ENCODE measurements around the gene PDC. TPM values are rescaled to one million over a fixed set of nuclear protein-coding genes. Genes with fewer than 3 reads are reported as not detected.
"Not testable (repeated sequence)": the region's sequence is repeated elsewhere in the genome, so short reads cannot be mapped to it uniquely, and the experiment has no call there.

The PDC gene
- polyA plus RNA-seq, 1 experiment = not detected

DNA sequence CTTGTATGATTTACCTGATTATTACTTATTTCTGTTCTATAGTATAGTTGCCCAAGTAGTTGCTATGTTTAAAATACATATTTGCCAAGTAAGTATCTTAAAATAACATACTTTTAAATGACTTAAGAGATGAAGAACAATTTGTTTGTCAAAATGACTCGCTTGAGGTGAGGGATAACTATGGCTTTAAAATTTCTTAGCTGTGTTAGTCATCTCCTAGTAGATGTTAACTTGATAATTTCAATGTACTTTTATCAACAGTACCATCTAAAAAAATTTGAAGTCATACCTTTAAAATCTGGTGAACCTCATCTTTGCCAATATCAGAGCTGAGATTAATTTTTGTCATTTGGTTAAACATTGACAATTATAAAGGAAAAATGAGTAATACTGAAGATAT lies 47.6 kb downstream of the PDC start:
- Histone ChIP-seq H3K36me3 (ENCODE audit: control insufficient read depth, insufficient read depth, low read length) (no peaks in the 10 kb centered on the region), H3K4me3 (ENCODE audit: low read depth, low read length) (no peak overlapping the region), H3K27me3 (ENCODE audit: control insufficient read depth, insufficient read depth, low read length) (no peaks in the 10 kb centered on the region)
- ChIA-PET CTCF (interaction anchor here (0.7 to 1.0 kb wide), 2 partner anchors 15 to 268 kb away, joined by 3 read pairs; no protein-coding TSS in a partner anchor), POLR2A (no interaction called here)
- TF ChIP-seq, protein P1, sequence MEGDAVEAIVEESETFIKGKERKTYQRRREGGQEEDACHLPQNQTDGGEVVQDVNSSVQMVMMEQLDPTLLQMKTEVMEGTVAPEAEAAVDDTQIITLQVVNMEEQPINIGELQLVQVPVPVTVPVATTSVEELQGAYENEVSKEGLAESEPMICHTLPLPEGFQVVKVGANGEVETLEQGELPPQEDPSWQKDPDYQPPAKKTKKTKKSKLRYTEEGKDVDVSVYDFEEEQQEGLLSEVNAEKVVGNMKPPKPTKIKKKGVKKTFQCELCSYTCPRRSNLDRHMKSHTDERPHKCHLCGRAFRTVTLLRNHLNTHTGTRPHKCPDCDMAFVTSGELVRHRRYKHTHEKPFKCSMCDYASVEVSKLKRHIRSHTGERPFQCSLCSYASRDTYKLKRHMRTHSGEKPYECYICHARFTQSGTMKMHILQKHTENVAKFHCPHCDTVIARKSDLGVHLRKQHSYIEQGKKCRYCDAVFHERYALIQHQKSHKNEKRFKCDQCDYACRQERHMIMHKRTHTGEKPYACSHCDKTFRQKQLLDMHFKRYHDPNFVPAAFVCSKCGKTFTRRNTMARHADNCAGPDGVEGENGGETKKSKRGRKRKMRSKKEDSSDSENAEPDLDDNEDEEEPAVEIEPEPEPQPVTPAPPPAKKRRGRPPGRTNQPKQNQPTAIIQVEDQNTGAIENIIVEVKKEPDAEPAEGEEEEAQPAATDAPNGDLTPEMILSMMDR (IDR thresholded peaks at IDR 0.05; ENCODE audit: insufficient read depth, low read depth, low read length) = no peak
- no peak for DNase-seq (ENCODE audit: low read depth)

DNA sequence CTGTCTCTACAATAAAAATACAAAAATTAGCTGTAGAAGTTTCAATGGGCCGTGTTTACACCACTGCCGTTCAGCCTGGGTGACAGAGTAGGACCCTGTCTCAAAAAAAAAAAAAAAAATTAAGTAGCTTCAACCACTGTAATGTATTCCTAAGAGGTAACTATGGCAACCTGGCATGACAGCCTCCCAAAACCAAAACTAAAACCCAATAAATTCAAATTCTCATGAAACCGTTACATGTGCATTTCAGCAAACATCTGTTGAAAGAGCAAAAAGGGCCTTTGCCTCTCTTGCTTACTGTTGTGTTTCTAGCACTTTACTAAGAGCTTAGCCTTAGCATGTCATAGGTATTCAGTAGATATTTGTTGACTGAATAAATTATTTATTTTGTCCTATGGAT lies 51.8 kb downstream of the PDC start:
- Histone ChIP-seq H3K36me3 (ENCODE audit: control insufficient read depth, insufficient read depth, low read length) (no peaks in the 10 kb centered on the region), H3K4me3 (ENCODE audit: low read depth, low read length) (no peak overlapping the region), H3K27me3 (ENCODE audit: control insufficient read depth, insufficient read depth, low read length) (no peaks in the 10 kb centered on the region)
- no peak for DNase-seq (ENCODE audit: low read depth)
- TF ChIP-seq, protein P1 (IDR thresholded peaks at IDR 0.05; ENCODE audit: insufficient read depth, low read depth, low read length) = no peak
- ChIA-PET CTCF (interaction anchor here (0.6 to 1.1 kb wide), 2 partner anchors 64 to 577 kb away, joined by 3 read pairs; no protein-coding TSS in a partner anchor), POLR2A (no interaction called here)

DNA sequence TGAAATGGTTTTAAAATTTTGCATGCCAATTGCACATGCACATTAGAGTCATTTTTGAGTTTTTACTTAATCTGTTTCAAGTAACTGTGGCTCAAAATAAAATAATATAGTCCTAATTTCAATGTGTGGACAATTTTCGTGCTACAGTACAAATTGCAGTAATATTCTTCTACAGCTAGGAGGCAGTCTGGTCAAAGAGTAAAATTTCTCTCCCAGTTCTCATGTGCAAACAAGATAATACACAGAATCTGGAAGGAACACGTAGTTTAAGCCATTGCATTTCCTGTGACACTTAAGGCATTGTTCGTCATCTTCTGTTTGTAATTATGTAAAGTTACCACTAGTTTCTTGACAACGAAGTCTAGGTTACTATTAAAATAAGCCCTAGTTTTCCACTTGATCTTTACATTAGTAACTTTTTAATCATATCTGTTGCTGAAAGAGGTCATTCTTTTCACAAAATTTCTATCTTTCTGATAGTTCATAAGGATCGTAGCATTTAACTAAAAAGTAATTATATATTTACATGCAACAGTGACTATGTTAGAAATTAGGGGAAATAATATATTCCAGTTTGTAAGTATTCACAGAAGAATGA lies 56.4 kb downstream of the PDC start:
- DNase-seq (ENCODE audit: low read depth) = no peak
- TF ChIP-seq, protein P1 (IDR thresholded peaks at IDR 0.05; ENCODE audit: insufficient read depth, low read depth, low read length) = peak; percentile 75
- no peaks in the 10 kb centered on the region for H3K36me3 ChIP-seq (ENCODE audit: control insufficient read depth, insufficient read depth, low read length)
- no peaks in the 10 kb centered on the region for H3K27me3 ChIP-seq (ENCODE audit: control insufficient read depth, insufficient read depth, low read length)
- ChIA-PET POLR2A (interaction anchor here (0.6 kb wide), 2 partner anchors 80 to 318 kb away, joined by 5 read pairs; no protein-coding TSS in a partner anchor), CTCF (interaction anchor here (0.6 to 1.5 kb wide), 16 partner anchors 9 to 909 kb away, joined by 3 to 5 read pairs (median 4); partner anchors contain the start of gene PTGS2)
- no peak overlapping the region for H3K4me3 ChIP-seq (ENCODE audit: low read depth, low read length)

DNA sequence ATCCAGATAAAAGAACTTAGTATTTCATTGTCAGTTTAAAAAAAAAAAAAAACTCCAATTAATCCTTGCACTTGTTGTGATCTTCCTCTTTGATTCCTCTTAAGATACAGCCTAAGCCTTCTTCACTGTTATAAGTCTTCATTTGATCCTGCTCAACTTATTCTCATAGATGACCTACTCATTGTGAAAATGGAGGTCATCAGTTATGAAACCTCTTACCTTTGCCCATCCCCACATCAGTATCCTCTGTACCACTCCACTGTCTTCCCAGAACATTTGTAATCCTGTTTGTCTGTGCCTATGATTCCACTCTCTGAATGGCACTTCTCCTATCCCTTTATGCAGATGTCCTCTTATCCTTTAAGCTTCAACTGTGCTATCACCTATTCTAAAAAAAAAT lies 57.3 kb downstream of the PDC start:
- ChIA-PET CTCF (interaction anchor here (0.6 to 1.5 kb wide), 16 partner anchors 8 to 908 kb away, joined by 3 to 5 read pairs (median 4); partner anchors contain the start of gene PTGS2), POLR2A (interaction anchor here (0.6 kb wide), 1 partner anchor 81 kb away, joined by 5 read pairs; no protein-coding TSS in a partner anchor)
- DNase-seq (ENCODE audit: low read depth) = no peak
- TF ChIP-seq, protein P1 (IDR thresholded peaks at IDR 0.05; ENCODE audit: insufficient read depth, low read depth, low read length) = no peak
- Histone ChIP-seq H3K27me3 (ENCODE audit: control insufficient read depth, insufficient read depth, low read length) (no peaks in the 10 kb centered on the region), H3K4me3 (ENCODE audit: low read depth, low read length) (no peak overlapping the region), H3K36me3 (ENCODE audit: control insufficient read depth, insufficient read depth, low read length) (peaks cover 2% of the 10 kb centered on the region; the same call in 1 of the 2 replicates)

DNA sequence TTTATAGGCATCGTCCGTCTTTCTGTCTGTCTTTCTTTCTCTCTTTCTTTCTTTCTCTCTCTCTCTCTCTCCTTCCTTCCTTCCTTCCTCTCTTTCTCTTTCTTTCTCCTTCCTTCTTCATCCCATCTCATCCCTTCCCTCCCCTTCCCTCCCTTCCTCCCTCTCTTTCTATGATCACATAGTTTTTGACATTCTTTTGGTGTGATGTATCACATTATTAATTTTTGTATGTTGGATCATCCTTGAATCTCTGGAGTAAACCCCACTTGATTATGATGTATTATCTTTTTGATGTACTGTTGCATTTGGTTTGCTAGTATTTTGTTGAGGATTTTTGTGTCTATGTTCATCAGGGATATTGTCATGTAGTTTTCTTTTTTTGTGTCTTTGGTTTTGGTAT lies 59.5 kb downstream of the PDC start:
- DNase-seq (ENCODE audit: low read depth); H3K4me3 ChIP-seq (ENCODE audit: low read depth, low read length); H3K36me3 ChIP-seq (ENCODE audit: control insufficient read depth, insufficient read depth, low read length); CTCF ChIA-PET; POLR2A ChIA-PET; H3K27me3 ChIP-seq (ENCODE audit: control insufficient read depth, insufficient read depth, low read length): not testable (repeated sequence)

Other genes with a start within 250 kb of the PDC start
- gene PRG4, start 164.8 kb downstream of the PDC start, polyA plus RNA-seq (2011; rRNA removed) = 0.01 TPM in 2 replicates
- gene TPR, start 85.9 kb downstream of the PDC start, polyA plus RNA-seq (2011; rRNA removed) = 48.6 and 55.3 TPM in 2 replicates
- gene ODR4, start 85.3 kb downstream of the PDC start, polyA plus RNA-seq (2011; rRNA removed) = 6.2 and 11.2 TPM in 2 replicates
- gene PTGS2, start 219.3 kb upstream of the PDC start, polyA plus RNA-seq (2011; rRNA removed) = 100 and 116 TPM in 2 replicates

Measured in BJ (cell line).